Neuronal stem cell (in vitro differentiated cells): ENCODE measurements around the gene ZNF804B.
A peak's percentile ranks its signal among the peaks of the same experiment; 100 is the strongest.

Source experiments
- DNase-seq: peaks from one replicate; pipeline ENCODE4 v3.0.0-alpha.2; 2013; ENCODE audit warnings: low spot score
- H2AFZ ChIP-seq: one replicate; pipeline ENCODE4 v1.6.1; 2013; ENCODE audit warnings: mild to moderate bottlenecking, low read length, inconsistent platforms
- H2AK5ac ChIP-seq: 2 replicates; pipeline ENCODE4 v1.6.1; 2013; ENCODE audit warnings: low read depth, mild to moderate bottlenecking, inconsistent platforms, low read length, moderate library complexity, mixed read lengths
- H2BK120ac ChIP-seq: 2 replicates; pipeline ENCODE4 v1.6.1; 2013; ENCODE audit warnings: low read depth, mild to moderate bottlenecking, inconsistent platforms, low read length, moderate library complexity, mixed read lengths
- H2BK12ac ChIP-seq: one replicate; pipeline ENCODE4 v1.6.1; 2013; ENCODE audit warnings: low read length, inconsistent platforms
- H2BK15ac ChIP-seq: 2 replicates; pipeline ENCODE4 v1.6.1; 2013; ENCODE audit warnings: mild to moderate bottlenecking, low read length, inconsistent platforms, mixed read lengths
- H2BK5ac ChIP-seq: one replicate; pipeline ENCODE4 v1.6.1; 2013; ENCODE audit warnings: inconsistent platforms, mild to moderate bottlenecking, low read length, moderate library complexity
- H3K14ac ChIP-seq: one replicate; pipeline ENCODE4 v1.6.1; 2013; ENCODE audit warnings: low read length, inconsistent platforms
- H3K18ac ChIP-seq: 2 replicates; pipeline ENCODE4 v1.6.1; 2013; ENCODE audit warnings: low read length, inconsistent platforms
- H3K23ac ChIP-seq: 2 replicates; pipeline ENCODE4 v1.6.1; 2013; ENCODE audit warnings: low read depth, mild to moderate bottlenecking, mixed read lengths, low read length, inconsistent platforms; ENCODE audit not compliant: poor library complexity
- H3K27ac ChIP-seq: replicated peaks from 3 replicates; pipeline ENCODE4 v1.5.1; 2013; ENCODE audit warnings: low read length, inconsistent platforms
- H3K27me3 ChIP-seq, 3 experiments: 2 replicates each; pipeline ENCODE4 v1.6.1; 2013; ENCODE audit warnings: low read length in 3 of 3, mild to moderate bottlenecking in 2 of 3, inconsistent platforms in 1 of 3, low read depth in 1 of 3, mixed read lengths in 1 of 3, moderate library complexity in 1 of 3; ENCODE audit not compliant: control insufficient read depth in 3 of 3, insufficient read depth in 3 of 3
- H3K36me3 ChIP-seq, 2 donors: replicated peaks in 1 of 2; 2 replicates each; pipeline ENCODE4 v1.6.1; 2013; ENCODE audit warnings: low read length in 2 of 2; ENCODE audit not compliant: control insufficient read depth in 2 of 2, insufficient read depth in 2 of 2
- H3K4ac ChIP-seq: 2 replicates; pipeline ENCODE4 v1.6.1; 2013; ENCODE audit warnings: inconsistent platforms, mild to moderate bottlenecking, low read length, moderate library complexity
- H3K4me1 ChIP-seq, 2 donors: 1 replicate in 1 of 2; 2 replicates in 1 of 2; pipeline ENCODE4 v1.6.1; 2013; ENCODE audit warnings: low read length in 2 of 2, low read depth in 1 of 2; ENCODE audit not compliant: control insufficient read depth in 2 of 2, insufficient read depth in 1 of 2
- H3K4me2 ChIP-seq: one replicate; pipeline ENCODE4 v1.6.1; 2013; ENCODE audit warnings: mild to moderate bottlenecking, low read length, inconsistent platforms; ENCODE audit not compliant: insufficient read depth, poor library complexity, severe bottlenecking
- H3K4me3 ChIP-seq, 2 donors: 2 replicates each; pipeline ENCODE4 v1.5.1; 2013; ENCODE audit warnings: low read length in 2 of 2, mild to moderate bottlenecking in 2 of 2, inconsistent platforms in 1 of 2, moderate library complexity in 1 of 2
- H3K79me1 ChIP-seq: one replicate; pipeline ENCODE4 v1.6.1; 2013; ENCODE audit warnings: low read depth, mild to moderate bottlenecking, inconsistent platforms, low read length, moderate library complexity
- H3K9ac ChIP-seq: one replicate; pipeline ENCODE4 v1.6.1; 2013; ENCODE audit warnings: mild to moderate bottlenecking, low read depth, low read length, inconsistent platforms; ENCODE audit not compliant: poor library complexity
- H3K9me3 ChIP-seq, 2 donors: replicated peaks in 1 of 2; 2 replicates each; pipeline versions ENCODE3 to v1.6.1; 2013; ENCODE audit warnings: low read length in 2 of 2, mild to moderate bottlenecking in 2 of 2, inconsistent platforms in 1 of 2, low read depth in 1 of 2, mixed read lengths in 1 of 2, moderate library complexity in 1 of 2; ENCODE audit not compliant: control insufficient read depth in 2 of 2, insufficient read depth in 1 of 2
- H4K8ac ChIP-seq: one replicate; pipeline ENCODE4 v1.6.1; 2013; ENCODE audit warnings: low read depth, mild to moderate bottlenecking, inconsistent platforms, low read length, moderate library complexity
- H4K91ac ChIP-seq: one replicate; pipeline ENCODE4 v1.6.1; 2013; ENCODE audit warnings: low read length, low read depth, mild to moderate bottlenecking, inconsistent platforms; ENCODE audit not compliant: poor library complexity
- WGBS, 2 donors: extraction: QIAGEN DNeasy Blood & Tissue Kit; methylation state at CpG; one replicate each; pipeline ENCODE4 v1.1.7; 2013; ENCODE audit warnings: missing lambda C conversion rate in 2 of 2, mixed read lengths in 1 of 2; ENCODE audit not compliant: insufficient read length in 2 of 2, insufficient replicate concordance in 1 of 2; ENCODE audit errors: extremely low coverage in 2 of 2; 5-methylcytosine and 5-hydroxymethylcytosine counted together

The ZNF804B gene

GRCh38 chr7:89002981-89003956, 243.8 kb downstream of the ZNF804B start:
- Histone ChIP-seq H3K9me3 (no peaks in the 10 kb centered on the region), H2BK120ac (no peak overlapping the region), H3K4me2 (no peak overlapping the region), H2AK5ac (no peak overlapping the region), H4K8ac (no peak overlapping the region), H3K27me3 (no peaks in the 10 kb centered on the region), H3K36me3 (no peaks in the 10 kb centered on the region), H3K4me3 (no peak overlapping the region), H3K27ac (no peak overlapping the region), H3K9ac (no peak overlapping the region), H3K18ac (no peak overlapping the region), H3K23ac (no peak overlapping the region), H3K79me1 (no peaks in the 10 kb centered on the region), H3K4ac (no peak overlapping the region), H3K14ac (no peak overlapping the region), H3K4me1 (no peaks in the 10 kb centered on the region), H2BK5ac (no peak overlapping the region), H2AFZ (peak overlapping the region; percentile 42), H2BK12ac (no peak overlapping the region), H2BK15ac (no peak overlapping the region), H4K91ac (no peak overlapping the region)
- DNase-seq, result no peak
- no CpG with 5 or more reads among the region's 4 CpGs for WGBS, 2 donors

DNA sequence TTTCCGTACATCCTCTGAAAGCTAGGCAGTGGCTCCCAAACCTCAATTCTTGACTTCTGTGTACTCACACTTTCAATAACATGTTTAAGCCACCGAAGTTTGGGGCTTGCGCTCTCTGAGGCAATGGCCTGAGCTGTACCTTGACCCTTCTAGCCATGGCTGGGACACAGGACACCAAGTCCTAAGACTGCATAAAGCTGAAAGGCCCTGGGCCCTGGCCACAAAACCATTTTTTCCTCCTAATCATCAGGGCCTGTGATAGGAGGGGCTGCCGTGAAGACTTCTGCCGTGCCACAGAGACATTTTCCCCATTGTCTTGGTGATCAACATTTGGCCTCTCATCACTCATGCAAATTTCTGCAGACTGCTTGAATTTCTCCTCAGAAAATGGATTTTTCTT, 252.5 kb downstream of the ZNF804B start:
- H3K4me2 ChIP-seq, result no peak overlapping the region
- no peak overlapping the region for H4K91ac ChIP-seq

DNA sequence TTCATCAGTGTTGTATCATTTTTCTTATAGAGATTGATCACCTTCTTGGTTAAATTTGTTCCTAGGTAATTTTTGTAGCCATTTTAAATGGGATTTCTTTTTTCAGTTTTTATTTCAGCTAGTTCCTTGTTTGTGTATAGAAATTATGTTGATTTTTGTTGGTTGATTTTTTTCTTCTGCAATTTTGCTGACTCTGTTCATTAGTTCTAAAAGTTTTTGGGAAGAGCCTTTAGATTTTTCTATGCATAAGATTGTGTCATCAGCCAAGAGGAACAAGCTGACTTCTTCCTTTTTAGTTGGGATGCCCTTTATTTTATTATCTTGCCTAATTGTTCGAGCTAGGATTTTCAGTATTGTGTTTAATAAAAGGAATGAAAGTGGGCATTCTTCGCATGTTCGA, 258.2 kb downstream of the ZNF804B start:
- Histone ChIP-seq H3K23ac (no peak overlapping the region), H4K8ac (no peak overlapping the region), H2BK120ac (no peak overlapping the region), H4K91ac (no peak overlapping the region), H3K4me1 (no peaks in the 10 kb centered on the region), H3K4me2 (no peak overlapping the region), H3K27ac (no peak overlapping the region), H3K36me3 (no peaks in the 10 kb centered on the region), H3K9me3 (no peaks in the 10 kb centered on the region), H2BK5ac (no peak overlapping the region), H2BK15ac (no peak overlapping the region), H3K9ac (no peak overlapping the region), H2AK5ac (no peak overlapping the region), H3K18ac (no peak overlapping the region), H3K27me3 (no peaks in the 10 kb centered on the region), H3K4me3 (no peak overlapping the region), H3K79me1 (no peaks in the 10 kb centered on the region), H3K4ac (no peak overlapping the region), H2BK12ac (no peak overlapping the region), H2AFZ (no peak overlapping the region), H3K14ac (no peak overlapping the region)
- DNase-seq, result no peak
- WGBS, 2 donors, result no CpG with 5 or more reads among the region's 3 CpGs

More for the DNA sequence above, 252.5 kb downstream of the ZNF804B start:
- Histone ChIP-seq H3K14ac (no peak overlapping the region), H4K8ac (no peak overlapping the region), H3K9me3 (peaks cover 3 to 11% of the 10 kb centered on the region in 2 donors), H3K27me3 (no peaks in the 10 kb centered on the region), H2AFZ (no peak overlapping the region), H2BK5ac (no peak overlapping the region), H2AK5ac (no peak overlapping the region), H2BK15ac (no peak overlapping the region), H3K4me3 (no peak overlapping the region), H3K27ac (no peak overlapping the region), H3K79me1 (no peaks in the 10 kb centered on the region), H3K4me1 (no peaks in the 10 kb centered on the region), H2BK120ac (no peak overlapping the region), H3K9ac (no peak overlapping the region), H3K4ac (no peak overlapping the region), H3K18ac (no peak overlapping the region), H2BK12ac (no peak overlapping the region), H3K36me3 (no peaks in the 10 kb centered on the region), H3K23ac (no peak overlapping the region)
- no CpG with 5 or more reads among the region's 5 CpGs for WGBS, 2 donors
- no peak for DNase-seq

- Histone ChIP-seq H4K91ac (no peak overlapping the region), H2BK120ac (no peak overlapping the region), H3K4me3 (no peak overlapping the region), H3K4me2 (no peak overlapping the region), H3K36me3 (no peaks in the 10 kb centered on the region), H3K79me1 (no peaks in the 10 kb centered on the region), H2BK12ac (no peak overlapping the region), H3K9ac (no peak overlapping the region), H3K27ac (no peak overlapping the region), H2BK5ac (no peak overlapping the region), H4K8ac (no peak overlapping the region), H3K4ac (no peak overlapping the region), H2AFZ (peak overlapping the region; percentile 18), H2BK15ac (no peak overlapping the region), H3K18ac (no peak overlapping the region), H3K23ac (no peak overlapping the region), H3K14ac (no peak overlapping the region), H3K4me1 (no peaks in the 10 kb centered on the region), H2AK5ac (no peak overlapping the region), H3K27me3 (no peaks in the 10 kb centered on the region), H3K9me3 (no peaks in the 10 kb centered on the region)
- no CpG with 5 or more reads among the region's 1 CpG for WGBS, 2 donors
- no peak for DNase-seq
These were observed 262.2 kb downstream of the ZNF804B start for GRCh38 chr7:89021741-89022140.
